ENCODE data around the gene ALDH3B1.

The ALDH3B1 gene

DNA sequence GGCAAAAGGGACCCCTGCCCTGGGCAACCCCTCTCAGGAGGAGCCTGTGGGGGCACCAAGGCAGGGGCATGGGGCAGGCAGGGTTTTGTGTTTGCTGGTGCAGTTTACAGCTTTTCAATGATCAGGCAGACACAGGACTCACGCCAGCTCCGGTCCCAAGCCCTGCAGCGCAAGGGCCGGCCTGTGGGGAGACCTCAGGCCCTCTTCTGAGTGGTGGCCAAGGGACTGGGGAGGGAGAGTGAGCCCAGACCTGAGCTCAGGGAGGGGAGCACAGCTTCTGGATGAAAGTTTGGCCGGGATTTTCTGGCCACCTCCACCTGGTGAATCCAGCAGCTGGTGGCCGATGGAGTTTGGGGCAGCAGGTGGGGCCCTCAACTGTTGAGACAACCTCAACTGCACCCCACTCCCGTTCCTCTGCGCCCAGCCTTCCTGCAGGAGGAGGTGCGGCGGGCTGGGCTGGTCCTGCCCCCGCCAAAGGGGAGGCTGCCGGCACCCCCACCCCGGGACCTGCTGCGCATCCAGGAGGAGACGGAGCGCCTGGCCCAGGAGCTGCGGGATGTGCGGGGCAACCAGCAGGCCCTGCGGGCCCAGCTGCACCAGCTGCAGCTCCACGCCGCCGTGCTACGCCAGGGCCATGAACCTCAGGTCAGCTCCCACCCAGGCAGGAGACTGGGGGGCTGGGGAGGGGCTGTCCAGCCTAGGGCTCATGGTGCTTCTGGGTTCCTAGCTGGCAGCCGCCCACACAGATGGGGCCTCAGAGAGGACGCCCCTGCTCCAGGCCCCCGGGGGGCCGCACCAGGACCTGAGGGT, 32.3 kb downstream of the ALDH3B1 start:
- Histone ChIP-seq H3K4me1 (ENCODE audit: low read length) (peaks cover 20% of the 10 kb centered on the region), H3K27ac (ENCODE audit: low read length) (no peak overlapping the region), H3K4me2 (ENCODE audit: low read length) (no peak overlapping the region), H3K36me3 (replicated peaks; ENCODE audit: low read depth, low read length) (peaks cover 40% of the 10 kb centered on the region), H3K4me3 (ENCODE audit: low read length) (no peak overlapping the region), H3K9ac (ENCODE audit: low read length) (no peak overlapping the region), H4K20me1 (ENCODE audit: insufficient read depth, low read length) (no peaks in the 10 kb centered on the region; the same call in 1 of the 2 replicates), H3K79me2 (ENCODE audit: low read length) (peaks cover 45% of the 10 kb centered on the region), H2AFZ (ENCODE audit: low read depth, low read length) (no peak overlapping the region), H3K27me3 (ENCODE audit: low read depth, low read length) (no peaks in the 10 kb centered on the region), H3K9me3 (ENCODE audit: insufficient read depth, low read length) (no peaks in the 10 kb centered on the region)
- TF ChIP-seq EZH2phosphoT487 (IDR thresholded peaks at IDR 0.05; ENCODE audit: low read depth): no peak
- TF ChIP-seq, protein P1, sequence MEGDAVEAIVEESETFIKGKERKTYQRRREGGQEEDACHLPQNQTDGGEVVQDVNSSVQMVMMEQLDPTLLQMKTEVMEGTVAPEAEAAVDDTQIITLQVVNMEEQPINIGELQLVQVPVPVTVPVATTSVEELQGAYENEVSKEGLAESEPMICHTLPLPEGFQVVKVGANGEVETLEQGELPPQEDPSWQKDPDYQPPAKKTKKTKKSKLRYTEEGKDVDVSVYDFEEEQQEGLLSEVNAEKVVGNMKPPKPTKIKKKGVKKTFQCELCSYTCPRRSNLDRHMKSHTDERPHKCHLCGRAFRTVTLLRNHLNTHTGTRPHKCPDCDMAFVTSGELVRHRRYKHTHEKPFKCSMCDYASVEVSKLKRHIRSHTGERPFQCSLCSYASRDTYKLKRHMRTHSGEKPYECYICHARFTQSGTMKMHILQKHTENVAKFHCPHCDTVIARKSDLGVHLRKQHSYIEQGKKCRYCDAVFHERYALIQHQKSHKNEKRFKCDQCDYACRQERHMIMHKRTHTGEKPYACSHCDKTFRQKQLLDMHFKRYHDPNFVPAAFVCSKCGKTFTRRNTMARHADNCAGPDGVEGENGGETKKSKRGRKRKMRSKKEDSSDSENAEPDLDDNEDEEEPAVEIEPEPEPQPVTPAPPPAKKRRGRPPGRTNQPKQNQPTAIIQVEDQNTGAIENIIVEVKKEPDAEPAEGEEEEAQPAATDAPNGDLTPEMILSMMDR (IDR thresholded peaks at IDR 0.05; ENCODE audit: low read depth, low read length): no peak

DNA sequence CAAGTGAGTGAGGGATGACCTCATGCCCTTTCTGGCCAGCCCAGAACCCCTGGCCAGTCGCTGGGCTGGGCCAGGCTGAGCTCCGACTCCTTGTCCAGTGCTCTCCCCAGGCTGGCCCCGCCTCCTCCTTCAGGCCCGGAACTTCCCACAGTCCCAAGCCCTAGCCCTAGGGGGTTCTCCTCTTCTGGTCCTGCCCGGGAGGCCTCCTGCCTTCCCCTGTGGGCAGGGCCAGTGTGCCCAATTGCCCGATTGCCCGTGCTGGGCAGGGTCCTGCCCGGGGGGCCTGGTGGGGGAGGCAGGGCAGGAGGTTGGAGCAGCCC, 32.9 kb downstream of the ALDH3B1 start:
- H3K4me2 ChIP-seq (ENCODE audit: low read length): no peak overlapping the region
- no peak overlapping the region for H3K4me3 ChIP-seq (ENCODE audit: low read length)

DNA sequence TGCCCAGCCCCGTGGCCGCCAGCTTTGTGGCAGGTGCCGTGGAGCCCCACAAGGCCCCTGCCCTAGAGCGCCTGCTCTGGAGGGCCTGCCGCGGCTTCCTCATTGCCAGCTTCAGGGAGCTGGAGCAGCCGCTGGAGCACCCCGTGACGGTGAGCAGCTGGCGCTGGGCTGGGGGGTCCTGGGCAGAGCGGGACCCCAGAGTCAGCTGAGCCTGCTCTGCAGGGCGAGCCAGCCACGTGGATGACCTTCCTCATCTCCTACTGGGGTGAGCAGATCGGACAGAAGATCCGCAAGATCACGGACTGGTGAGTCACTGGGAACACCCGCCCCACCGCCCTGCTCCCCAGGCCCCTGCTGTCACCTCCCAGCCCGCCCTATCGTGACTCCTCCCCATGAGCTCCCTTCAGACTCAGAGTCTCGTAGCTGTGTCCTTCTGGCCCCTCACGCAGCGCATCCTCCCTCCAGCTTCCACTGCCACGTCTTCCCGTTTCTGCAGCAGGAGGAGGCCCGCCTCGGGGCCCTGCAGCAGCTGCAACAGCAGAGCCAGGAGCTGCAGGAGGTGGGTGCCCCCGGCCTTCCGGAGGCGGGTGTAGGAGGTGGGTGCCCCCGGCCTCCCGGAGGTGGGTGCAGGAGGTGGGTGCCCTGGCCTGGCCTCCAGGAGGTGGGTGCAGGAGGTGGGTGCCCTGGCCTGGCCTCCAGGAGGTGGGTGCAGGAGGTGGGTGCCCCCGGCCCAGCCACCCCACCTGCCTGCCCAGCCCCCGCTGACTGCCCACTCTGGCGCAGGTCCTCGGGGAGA, 33.4 kb downstream of the ALDH3B1 start:
- no peak overlapping the region for H3K9ac ChIP-seq (ENCODE audit: low read length)
- no peaks in the 10 kb centered on the region for H3K27me3 ChIP-seq (ENCODE audit: low read depth, low read length)
- peaks cover 13% of the 10 kb centered on the region for H3K4me1 ChIP-seq (ENCODE audit: low read length)
- no peak overlapping the region for H3K4me3 ChIP-seq (ENCODE audit: low read length)
- peaks cover 46% of the 10 kb centered on the region for H3K36me3 ChIP-seq (replicated peaks; ENCODE audit: low read depth, low read length)
- no peaks in the 10 kb centered on the region; the same call in 1 of the 2 replicates for H4K20me1 ChIP-seq (ENCODE audit: insufficient read depth, low read length)
- peaks cover 45% of the 10 kb centered on the region for H3K79me2 ChIP-seq (ENCODE audit: low read length)
- TF ChIP-seq, protein P1 (IDR thresholded peaks at IDR 0.05; ENCODE audit: low read depth, low read length): no peak
- no peak for TF ChIP-seq EZH2phosphoT487 (IDR thresholded peaks at IDR 0.05; ENCODE audit: low read depth)
- no peak overlapping the region for H2AFZ ChIP-seq (ENCODE audit: low read depth, low read length)
- no peak overlapping the region for H3K27ac ChIP-seq (ENCODE audit: low read length)
- H3K9me3 ChIP-seq (ENCODE audit: insufficient read depth, low read length): no peaks in the 10 kb centered on the region
- no peak overlapping the region for H3K4me2 ChIP-seq (ENCODE audit: low read length)

More for the DNA sequence above, 32.9 kb downstream of the ALDH3B1 start:
- Histone ChIP-seq H4K20me1 (ENCODE audit: insufficient read depth, low read length) (no peaks in the 10 kb centered on the region; the same call in 1 of the 2 replicates), H3K4me1 (ENCODE audit: low read length) (peaks cover 19% of the 10 kb centered on the region), H3K27me3 (ENCODE audit: low read depth, low read length) (no peaks in the 10 kb centered on the region), H3K9me3 (ENCODE audit: insufficient read depth, low read length) (no peaks in the 10 kb centered on the region), H2AFZ (ENCODE audit: low read depth, low read length) (no peak overlapping the region), H3K27ac (ENCODE audit: low read length) (no peak overlapping the region), H3K9ac (ENCODE audit: low read length) (no peak overlapping the region), H3K36me3 (replicated peaks; ENCODE audit: low read depth, low read length) (peaks cover 44% of the 10 kb centered on the region), H3K79me2 (ENCODE audit: low read length) (peaks cover 45% of the 10 kb centered on the region)
- TF ChIP-seq, protein P1 (IDR thresholded peaks at IDR 0.05; ENCODE audit: low read depth, low read length): no peak
- TF ChIP-seq EZH2phosphoT487 (IDR thresholded peaks at IDR 0.05; ENCODE audit: low read depth): no peak

DNA sequence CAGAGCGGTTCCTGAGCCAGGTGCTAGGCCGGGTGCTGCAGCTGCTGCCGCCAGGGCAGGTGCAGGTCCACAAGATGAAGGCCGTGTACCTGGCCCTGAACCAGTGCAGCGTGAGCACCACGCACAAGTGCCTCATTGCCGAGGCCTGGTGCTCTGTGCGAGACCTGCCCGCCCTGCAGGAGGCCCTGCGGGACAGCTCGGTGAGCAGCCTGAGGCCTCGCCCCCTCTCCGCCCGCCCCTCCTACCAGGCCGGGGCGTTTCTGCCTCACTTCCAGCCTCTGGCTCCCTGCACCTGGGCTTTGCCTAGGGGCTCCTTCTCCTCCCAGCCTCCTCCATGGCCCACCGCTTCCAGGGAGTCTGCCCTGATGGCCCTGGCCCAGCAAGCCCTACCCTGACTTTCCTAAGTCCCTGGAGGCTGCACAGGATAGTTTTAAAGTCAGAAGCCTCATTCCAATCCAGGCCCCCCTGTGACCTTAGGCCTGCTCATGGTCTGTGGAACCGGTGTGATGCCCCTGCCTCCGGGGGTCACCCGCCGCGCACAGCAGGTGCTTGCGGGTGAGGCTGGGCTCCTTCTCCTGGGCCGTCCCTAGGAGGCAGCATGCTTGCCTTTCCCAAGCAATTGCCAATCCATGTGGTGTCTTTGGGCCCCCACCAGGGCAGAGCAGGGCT, 34.2 kb downstream of the ALDH3B1 start:
- Histone ChIP-seq H4K20me1 (ENCODE audit: insufficient read depth, low read length) (no peaks in the 10 kb centered on the region; the same call in 1 of the 2 replicates), H3K27ac (ENCODE audit: low read length) (no peak overlapping the region), H3K9ac (ENCODE audit: low read length) (no peak overlapping the region), H3K27me3 (ENCODE audit: low read depth, low read length) (no peaks in the 10 kb centered on the region), H3K9me3 (ENCODE audit: insufficient read depth, low read length) (no peaks in the 10 kb centered on the region), H3K79me2 (ENCODE audit: low read length) (peaks cover 38% of the 10 kb centered on the region), H2AFZ (ENCODE audit: low read depth, low read length) (no peak overlapping the region), H3K4me1 (ENCODE audit: low read length) (peaks cover 13% of the 10 kb centered on the region), H3K36me3 (replicated peaks; ENCODE audit: low read depth, low read length) (peaks cover 53% of the 10 kb centered on the region), H3K4me3 (ENCODE audit: low read length) (no peak overlapping the region), H3K4me2 (ENCODE audit: low read length) (no peak overlapping the region)
- no peak for TF ChIP-seq EZH2phosphoT487 (IDR thresholded peaks at IDR 0.05; ENCODE audit: low read depth)
- TF ChIP-seq, protein P1 (IDR thresholded peaks at IDR 0.05; ENCODE audit: low read depth, low read length): no peak
